ENCODE results near the gene OSGIN1.

The OSGIN1 gene

DNA sequence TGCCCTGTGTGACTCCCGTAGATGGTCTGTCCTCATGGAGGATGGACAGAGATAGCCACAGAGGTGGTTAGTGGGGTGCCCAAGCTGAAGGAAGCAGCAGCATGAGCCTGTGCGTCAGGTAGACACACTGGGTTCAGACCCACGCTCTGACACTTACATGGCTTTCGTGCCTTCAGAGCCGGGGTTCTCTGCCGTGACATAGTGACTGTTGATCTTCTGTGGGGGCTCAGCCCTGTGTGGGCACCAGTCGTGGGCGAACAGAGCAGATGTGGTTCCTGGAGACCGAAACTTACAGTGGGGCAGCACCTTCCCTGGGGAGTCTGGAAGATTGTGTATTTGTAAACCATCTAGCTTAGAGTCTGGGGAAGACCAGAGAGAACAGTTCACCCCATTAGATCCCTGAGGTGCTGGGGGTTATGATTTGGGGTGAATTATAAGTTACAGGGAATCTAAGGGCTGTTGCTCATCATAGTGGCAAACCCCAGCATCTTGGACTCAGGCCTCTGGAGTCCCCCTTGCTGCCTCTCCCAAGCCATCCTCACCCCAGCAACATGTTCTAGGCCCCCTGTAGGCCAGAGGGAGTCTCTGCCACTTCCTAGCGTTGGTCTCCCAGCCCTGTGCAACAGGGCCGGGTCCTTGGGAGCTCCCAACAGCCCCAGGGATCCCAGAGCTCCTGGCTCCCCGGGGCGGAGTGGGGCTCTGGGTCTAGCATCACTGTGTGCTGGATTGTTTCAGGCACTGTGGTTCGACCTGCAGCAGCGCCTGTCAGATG, 43.6 kb downstream of the OSGIN1 start:
- DNase-seq (ENCODE audit: low read depth in 2 of 2, low spot score in 1 of 2) = no peak

DNA sequence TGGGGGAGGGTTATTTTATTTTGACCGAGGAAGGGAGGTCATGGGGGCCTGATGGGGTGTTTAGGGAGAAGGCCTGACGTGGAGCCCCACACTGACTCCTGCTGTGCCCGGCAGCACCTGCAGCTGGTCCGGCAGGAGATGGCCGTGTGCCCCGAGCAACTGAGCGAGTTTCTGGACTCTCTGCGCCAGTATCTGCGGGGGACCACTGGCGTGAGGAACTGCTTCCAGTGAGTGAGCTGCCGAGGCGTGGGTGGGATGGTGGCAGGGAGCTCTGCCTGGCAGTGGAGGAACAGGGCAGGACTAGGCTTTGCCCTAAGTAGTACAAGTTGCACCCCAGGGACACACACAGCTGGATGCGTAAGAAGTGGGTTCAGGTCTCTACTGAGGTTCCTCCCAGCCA, 45.1 kb downstream of the OSGIN1 start:
- DNase-seq (ENCODE audit: low read depth in 2 of 2, low spot score in 1 of 2) = no peak

DNA sequence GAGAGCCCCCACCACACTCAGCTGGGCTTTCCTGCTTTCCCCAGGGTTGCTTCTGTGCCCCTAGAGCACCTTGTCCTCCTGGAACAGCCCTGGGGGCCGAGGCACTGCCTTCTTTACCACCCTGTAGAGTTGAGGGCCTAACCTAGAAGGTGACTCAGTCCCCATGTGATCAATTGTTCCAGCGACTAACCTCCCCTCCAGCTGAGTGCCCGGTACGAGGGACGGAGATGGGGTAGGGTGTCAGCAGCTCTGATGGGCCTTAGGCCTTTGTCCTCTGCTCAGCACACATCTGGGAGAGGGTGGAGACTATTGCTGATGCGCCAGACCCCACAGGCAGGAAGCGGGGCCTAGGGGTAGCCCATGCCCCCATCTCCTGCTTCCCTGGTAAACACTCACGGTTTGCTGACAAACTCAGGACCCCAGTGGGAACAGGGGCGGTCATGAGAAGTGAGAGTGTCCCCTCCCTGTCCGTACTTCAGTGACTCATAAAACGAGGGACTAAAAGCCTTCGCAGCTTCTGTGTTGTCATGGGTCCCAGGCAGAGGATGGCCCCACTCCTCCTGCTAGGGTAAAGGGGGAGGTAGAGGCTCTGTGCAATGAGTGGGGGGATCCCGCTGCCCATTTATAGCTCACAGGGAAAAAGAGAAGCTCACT, 48.1 kb downstream of the OSGIN1 start:
- DNase-seq (ENCODE audit: low read depth in 2 of 2, low spot score in 1 of 2) = no peak

DNA sequence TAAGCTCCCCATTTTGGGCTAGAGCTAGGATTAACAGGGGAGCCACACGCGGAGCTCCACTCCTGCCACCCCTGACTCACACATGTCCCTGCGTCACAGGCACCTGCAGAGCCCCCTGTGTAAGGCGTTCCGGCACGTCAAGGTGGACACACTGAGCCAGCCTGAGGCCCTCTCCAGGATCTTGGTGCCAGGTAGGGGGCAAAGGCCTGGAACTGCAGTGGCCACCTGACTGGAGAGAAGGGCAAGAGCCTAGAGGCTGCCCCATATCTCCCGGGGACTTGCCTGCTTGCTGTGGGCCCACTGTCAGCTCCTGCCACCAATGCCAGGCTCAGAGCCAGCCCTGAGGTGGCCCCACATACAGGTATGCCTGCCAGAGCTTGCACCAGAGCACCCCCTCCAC, 48.7 kb downstream of the OSGIN1 start:
- DNase-seq (ENCODE audit: low read depth in 2 of 2, low spot score in 1 of 2) = no peak

DNA sequence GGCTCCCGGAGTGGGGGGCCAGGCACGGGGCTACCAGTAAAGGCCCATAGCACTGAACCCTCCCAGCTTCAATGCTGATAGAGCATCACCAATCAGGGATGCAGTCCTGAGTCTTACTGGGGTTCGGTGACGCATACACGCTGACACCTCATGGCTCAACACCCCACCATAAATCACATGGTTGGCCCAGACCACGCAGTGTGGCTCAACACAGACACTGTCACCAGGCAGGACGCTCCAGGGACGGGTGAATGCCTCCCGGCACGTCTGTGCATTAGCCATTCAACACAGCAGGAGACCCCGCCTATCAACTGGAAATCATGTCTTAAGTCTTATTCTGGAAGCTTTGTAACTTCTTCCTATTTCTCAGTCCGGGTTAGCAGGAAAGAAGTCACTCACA, 50.0 kb downstream of the OSGIN1 start:
- no peak for DNase-seq (ENCODE audit: low read depth in 2 of 2, low spot score in 1 of 2)

DNA sequence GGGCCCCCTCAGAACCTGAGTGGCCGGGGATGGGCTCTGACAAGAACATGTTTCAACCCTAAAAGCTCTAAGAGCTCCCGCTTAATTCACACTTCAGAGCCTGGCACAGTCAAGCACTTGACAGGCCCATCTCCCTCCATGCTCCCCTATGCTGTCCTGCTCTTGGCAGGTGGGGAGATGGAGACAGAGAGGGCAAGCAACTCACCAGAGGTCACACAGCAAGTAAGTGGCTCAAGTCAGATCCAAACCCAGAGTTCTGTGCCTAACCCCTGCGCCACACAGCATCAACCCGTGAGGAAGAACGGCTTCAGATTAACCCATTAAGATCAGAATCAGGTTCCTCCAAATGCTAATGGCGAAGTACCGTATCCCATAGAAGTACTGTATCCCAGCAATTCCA, 51.4 kb downstream of the OSGIN1 start:
- no peak for DNase-seq (ENCODE audit: low read depth in 2 of 2, low spot score in 1 of 2)

DNA sequence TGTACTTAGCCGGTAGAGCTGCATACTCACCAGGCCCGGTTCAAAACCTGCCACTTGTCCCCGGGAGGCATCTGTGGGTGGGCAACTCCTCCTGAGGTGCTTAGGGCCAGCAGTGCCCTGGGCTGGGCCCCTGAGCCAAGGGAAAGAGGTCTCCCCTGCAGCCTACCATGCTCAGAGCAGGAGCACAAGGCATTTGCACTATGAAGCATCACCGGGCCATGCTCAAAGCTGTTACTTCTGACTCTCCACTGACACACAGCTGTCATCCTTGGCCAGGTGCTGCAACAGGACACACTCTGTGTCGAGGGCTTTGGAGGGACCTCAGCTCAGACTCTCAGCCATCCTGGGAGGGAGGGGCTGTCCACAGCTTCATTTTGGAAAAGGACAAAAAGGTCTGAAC, 52.4 kb downstream of the OSGIN1 start:
- DNase-seq (ENCODE audit: low read depth in 2 of 2, low spot score in 1 of 2) = no peak

DNA sequence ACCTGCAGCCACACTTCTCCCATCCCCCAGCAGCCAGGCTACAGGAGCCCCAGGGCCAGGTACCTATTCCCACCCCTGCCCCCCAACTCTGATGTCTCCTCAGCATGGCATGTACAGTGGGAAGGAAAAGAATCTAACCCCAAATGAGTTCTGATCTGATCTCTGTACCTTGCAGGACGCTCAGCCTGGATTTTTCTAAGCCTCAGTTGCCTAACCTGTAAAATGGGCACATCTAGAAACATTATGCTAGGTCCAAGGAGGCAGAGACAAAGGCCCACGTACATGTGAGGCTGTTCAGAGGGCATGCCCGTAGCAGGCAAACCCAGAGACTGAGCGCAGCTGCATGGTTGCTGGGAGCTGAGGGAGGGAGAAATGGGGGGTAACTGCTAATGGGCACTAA, 54.5 kb downstream of the OSGIN1 start:
- no peak for DNase-seq (ENCODE audit: low read depth in 2 of 2, low spot score in 1 of 2)

DNA sequence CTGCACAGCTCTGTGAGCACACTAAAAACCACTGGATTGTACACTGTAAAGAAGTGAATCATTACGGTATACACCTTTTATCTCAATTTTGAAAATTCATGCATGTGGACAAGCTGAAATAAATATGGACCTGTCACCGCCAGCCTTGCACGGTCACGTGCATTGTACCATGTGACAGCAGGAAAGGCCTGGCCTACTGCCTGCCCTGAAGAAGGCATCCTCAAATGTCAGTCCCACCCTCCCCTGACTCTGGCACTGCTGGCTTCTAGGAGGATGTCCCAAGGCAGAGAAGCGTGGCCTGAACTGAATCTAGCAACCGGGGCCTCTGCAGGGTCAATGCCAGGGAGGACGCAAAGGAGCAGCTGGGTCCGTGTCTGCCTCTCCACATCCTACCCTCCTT, 54.9 kb downstream of the OSGIN1 start:
- DNase-seq (ENCODE audit: low read depth in 2 of 2, low spot score in 1 of 2) = no peak

DNA sequence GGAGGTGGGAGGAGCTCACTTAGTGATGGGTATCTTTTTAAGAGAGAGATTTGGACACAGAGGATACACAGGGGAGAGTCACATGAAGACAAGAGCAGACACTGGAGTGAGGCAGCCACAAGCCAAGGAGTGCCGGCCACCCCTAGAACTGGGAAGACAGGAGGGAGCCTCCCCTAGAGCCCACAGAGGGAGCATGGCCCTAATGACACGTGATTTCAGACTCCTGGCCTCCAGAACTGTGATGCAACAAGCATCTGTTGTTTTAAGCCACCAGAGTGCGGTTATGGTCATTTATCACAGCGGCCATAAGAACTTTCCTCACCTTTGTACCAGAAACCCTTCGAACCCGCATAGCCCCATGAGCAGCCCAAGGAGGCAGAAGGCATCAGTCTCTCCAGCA, 56.2 kb downstream of the OSGIN1 start:
- no peak for DNase-seq (ENCODE audit: low read depth in 2 of 2, low spot score in 1 of 2)

DNA sequence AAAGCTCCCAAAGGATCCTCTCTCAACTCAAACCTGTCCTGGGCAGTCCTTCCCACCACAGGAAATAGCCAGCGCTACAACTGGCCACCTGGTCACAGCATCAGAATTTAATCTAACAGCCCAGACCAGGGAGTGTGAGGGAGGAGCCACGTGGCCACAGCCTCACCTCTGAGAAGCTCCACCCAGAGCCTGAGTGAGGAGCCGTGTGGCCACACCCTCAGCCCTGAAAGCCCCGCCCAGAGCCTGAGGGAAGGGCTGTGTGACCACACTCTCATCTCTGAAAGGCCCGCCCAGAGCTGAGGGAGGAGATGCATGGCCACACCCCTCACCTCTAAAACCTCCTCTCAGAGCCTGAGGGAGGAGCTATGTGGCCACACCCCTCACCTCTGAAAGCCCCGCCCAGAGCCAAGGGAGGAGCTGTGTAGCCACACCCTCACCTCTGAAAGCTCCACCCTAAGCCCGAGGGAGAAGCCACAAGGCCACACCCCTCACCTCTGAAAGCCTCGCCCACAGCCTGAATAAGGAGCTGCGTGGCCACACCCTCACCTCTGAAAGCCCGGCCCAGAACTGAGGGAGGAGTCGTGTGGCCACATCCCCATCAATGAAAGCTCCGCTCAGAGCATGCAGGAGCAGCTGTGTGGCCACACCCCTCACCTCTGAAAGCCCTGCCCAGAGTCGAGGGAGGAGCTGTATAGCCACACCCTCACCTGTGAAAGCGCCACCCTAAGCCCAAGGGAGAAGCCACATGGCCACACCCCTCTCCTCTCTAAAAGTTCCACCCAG, 60.9 kb downstream of the OSGIN1 start:
- peak in 1 of 2 donors; percentile 1 for DNase-seq (ENCODE audit: low read depth in 2 of 2, low spot score in 1 of 2)

DNA sequence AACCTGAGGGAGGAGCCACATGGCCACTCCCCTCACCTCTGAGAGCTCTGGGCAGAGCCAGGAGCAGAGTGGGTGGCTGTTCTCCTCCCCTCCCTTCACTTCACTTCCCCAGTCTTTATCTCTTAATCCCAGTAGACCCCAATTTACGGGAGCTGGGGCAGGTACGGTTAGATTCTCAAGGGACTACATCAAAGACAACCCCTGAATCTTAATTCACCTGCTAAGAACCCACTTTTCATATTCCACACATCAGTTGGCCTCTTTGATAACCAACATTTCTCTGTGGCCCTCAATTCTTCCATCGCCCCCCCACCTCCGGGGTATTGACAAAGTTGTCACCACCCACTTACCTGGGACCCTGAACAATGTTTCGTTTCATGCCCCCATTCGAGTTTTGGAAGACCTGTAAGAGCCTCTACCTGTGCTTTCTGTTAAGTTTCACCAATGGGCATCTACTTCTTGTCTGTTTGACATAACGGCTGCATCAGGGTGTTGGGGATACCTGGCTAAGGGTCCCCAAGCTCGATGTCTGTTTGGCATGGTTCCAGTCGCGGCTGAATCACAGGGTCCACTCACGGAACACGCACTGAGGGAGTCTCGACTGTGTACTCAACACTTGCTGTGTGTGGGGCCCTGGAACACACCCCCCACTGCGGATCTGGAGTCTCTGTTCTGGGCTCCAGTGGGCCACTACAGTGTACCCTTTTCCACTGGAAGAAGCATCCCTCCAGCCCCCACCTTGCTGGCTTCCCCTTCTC, 61.7 kb downstream of the OSGIN1 start:
- no peak for DNase-seq (ENCODE audit: low read depth in 2 of 2, low spot score in 1 of 2)

DNA sequence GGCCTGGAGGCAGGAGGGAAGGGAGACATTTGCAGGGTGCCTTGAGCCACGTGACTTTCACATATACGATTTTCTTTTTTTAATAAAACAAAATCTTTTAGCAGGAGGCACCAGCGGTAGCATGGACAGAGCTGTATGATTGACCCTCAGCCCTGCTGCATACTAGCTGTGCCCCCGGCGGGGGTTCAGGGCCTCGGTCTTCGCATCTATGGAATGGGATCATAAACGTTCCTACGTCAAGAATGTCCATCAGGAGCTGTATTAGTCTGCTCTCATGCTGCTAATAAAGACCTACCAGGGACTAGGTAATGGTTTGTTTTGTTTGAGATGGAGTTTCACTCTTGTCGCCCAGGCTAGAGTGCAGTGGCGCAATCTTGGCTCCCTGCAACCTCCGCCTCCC, 62.4 kb downstream of the OSGIN1 start:
- no peak for DNase-seq (ENCODE audit: low read depth in 2 of 2, low spot score in 1 of 2)

Data from stimulated activated CD8-positive, alpha-beta memory T cell treated with anti-CD3 and anti-CD28 coated beads, Interleukin-4, amount 100 ng/mL, for 1 hour (primary cell).